ENCODE results near the gene AOC1.

The AOC1 gene

GRCh38 chr7:150849204-150849775 is 3.0 kb upstream of the AOC1 start:
- H3K9me3 Mint-ChIP-seq: no peaks in the 10 kb centered on the region
- no peak overlapping the region for H3K4me3 Mint-ChIP-seq
- ATAC-seq: no peak
- no peaks in the 10 kb centered on the region for H3K4me1 Mint-ChIP-seq
- no peak overlapping the region for H3K27ac Mint-ChIP-seq
- no peaks in the 10 kb centered on the region for H3K36me3 Mint-ChIP-seq
- peaks cover 42% of the 10 kb centered on the region for H3K27me3 Mint-ChIP-seq

GRCh38 chr7:150850273-150850672 is 2.0 kb upstream of the AOC1 start:
- ATAC-seq: no peak
- Mint-ChIP-seq H3K36me3 (no peaks in the 10 kb centered on the region), H3K4me3 (no peak overlapping the region)

GRCh38 chr7:150851492-150852370 is 586 bp upstream of the AOC1 start:
- peaks cover 63% of the 10 kb centered on the region for H3K27me3 Mint-ChIP-seq
- no peaks in the 10 kb centered on the region for H3K4me1 Mint-ChIP-seq
- no peaks in the 10 kb centered on the region for H3K9me3 Mint-ChIP-seq
- ATAC-seq: no peak
- H3K27ac Mint-ChIP-seq: no peak overlapping the region
- no peaks in the 10 kb centered on the region for H3K36me3 Mint-ChIP-seq
- no peak overlapping the region for H3K4me3 Mint-ChIP-seq

More at GRCh38 chr7:150850273-150850672, 2.0 kb upstream of the AOC1 start:
- no peaks in the 10 kb centered on the region for H3K9me3 Mint-ChIP-seq
- peaks cover 48% of the 10 kb centered on the region for H3K27me3 Mint-ChIP-seq
- H3K27ac Mint-ChIP-seq: no peak overlapping the region
- H3K4me1 Mint-ChIP-seq: no peaks in the 10 kb centered on the region

DNA sequence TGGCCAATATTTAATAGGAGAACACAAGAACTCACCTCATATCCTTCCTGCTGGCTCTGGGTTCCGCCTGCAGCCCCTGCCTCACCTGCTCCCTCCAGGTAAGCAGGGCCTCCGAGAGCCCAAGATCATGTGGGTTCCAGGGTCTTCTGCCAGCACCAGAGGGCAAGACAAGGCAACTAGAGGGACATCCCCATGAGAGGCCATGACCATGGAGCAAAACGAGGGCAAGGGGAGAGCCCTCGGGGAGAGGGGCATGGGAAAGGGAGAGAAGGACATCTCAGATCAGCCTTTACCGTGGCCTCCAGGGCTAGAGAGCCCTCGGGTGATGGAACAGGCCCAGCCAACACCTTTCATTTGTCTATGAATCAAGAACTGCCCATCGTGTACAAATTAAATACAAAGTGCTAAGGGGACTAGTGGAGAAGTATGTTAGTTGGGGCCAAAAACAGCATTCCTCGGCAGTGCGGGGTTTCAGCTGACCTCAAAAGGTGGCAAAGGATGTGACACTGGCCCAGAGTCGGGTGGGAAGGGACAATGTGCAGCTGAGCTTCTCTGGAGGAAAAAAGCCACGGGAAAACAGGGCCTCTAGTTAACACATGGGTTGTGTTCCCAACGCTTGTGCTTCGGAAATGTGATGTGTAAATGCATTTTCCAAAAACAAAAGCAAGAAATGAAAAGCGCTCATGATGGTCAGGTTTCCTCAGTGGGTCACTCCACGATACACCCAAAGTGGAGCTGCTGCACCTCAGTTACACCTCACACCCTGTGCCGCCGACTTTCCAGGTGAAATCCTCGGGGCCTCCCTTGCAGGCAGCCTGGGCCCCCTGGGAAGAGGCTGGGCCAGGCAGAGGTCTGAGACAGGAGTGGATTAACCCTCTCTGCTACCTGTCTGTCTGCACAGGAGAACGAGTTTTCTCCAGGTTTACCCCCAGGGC is 2.0 kb downstream of the AOC1 start:
- Mint-ChIP-seq H3K4me1 (no peaks in the 10 kb centered on the region), H3K36me3 (no peaks in the 10 kb centered on the region), H3K9me3 (no peaks in the 10 kb centered on the region), H3K27me3 (peaks cover 78% of the 10 kb centered on the region), H3K27ac (no peak overlapping the region), H3K4me3 (no peak overlapping the region)
- no peak for ATAC-seq

- H3K36me3 Mint-ChIP-seq: no peaks in the 10 kb centered on the region
- no peaks in the 10 kb centered on the region for H3K9me3 Mint-ChIP-seq
- H3K4me1 Mint-ChIP-seq: no peaks in the 10 kb centered on the region
- no peak for ATAC-seq
- no peak overlapping the region for H3K27ac Mint-ChIP-seq
- H3K27me3 Mint-ChIP-seq: peaks cover 71% of the 10 kb centered on the region
- H3K4me3 Mint-ChIP-seq: no peak overlapping the region
Observed at GRCh38 chr7:150855046-150855445, 2.7 kb downstream of the AOC1 start.

GRCh38 chr7:150855476-150856302 is 3.4 kb downstream of the AOC1 start:
- Mint-ChIP-seq H3K27ac (no peak overlapping the region), H3K9me3 (no peaks in the 10 kb centered on the region), H3K4me1 (no peaks in the 10 kb centered on the region), H3K27me3 (peaks cover 70% of the 10 kb centered on the region), H3K4me3 (no peak overlapping the region), H3K36me3 (no peaks in the 10 kb centered on the region)
- no peak for ATAC-seq

GRCh38 chr7:150856303-150857275 is 4.3 kb downstream of the AOC1 start:
- Mint-ChIP-seq H3K27ac (no peak overlapping the region), H3K9me3 (no peaks in the 10 kb centered on the region), H3K36me3 (no peaks in the 10 kb centered on the region), H3K27me3 (peaks cover 61% of the 10 kb centered on the region), H3K4me3 (no peak overlapping the region), H3K4me1 (no peaks in the 10 kb centered on the region)
- ATAC-seq: no peak

DNA sequence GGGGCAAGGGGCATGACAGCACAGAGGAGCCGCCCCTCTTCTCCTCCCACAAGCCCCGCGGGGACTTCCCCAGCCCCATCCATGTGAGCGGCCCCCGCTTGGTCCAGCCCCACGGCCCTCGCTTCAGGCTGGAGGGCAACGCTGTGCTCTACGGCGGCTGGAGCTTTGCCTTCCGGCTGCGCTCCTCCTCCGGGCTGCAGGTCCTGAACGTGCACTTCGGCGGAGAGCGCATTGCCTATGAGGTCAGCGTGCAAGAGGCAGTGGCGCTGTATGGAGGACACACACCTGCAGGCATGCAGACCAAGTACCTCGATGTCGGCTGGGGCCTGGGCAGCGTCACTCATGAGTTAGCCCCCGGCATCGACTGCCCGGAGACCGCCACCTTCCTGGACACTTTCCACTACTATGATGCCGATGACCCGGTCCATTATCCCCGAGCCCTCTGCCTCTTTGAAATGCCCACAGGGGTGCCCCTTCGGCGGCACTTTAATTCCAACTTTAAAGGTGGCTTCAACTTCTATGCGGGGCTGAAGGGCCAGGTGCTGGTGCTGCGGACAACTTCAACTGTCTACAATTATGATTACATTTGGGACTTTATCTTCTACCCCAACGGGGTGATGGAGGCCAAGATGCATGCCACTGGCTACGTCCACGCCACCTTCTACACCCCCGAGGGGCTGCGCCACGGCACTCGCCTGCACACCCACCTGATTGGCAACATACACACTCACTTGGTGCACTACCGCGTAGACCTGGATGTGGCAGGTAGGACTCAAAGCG is 5.1 kb downstream of the AOC1 start:
- Mint-ChIP-seq H3K27ac (no peak overlapping the region), H3K4me3 (no peak overlapping the region)

DNA sequence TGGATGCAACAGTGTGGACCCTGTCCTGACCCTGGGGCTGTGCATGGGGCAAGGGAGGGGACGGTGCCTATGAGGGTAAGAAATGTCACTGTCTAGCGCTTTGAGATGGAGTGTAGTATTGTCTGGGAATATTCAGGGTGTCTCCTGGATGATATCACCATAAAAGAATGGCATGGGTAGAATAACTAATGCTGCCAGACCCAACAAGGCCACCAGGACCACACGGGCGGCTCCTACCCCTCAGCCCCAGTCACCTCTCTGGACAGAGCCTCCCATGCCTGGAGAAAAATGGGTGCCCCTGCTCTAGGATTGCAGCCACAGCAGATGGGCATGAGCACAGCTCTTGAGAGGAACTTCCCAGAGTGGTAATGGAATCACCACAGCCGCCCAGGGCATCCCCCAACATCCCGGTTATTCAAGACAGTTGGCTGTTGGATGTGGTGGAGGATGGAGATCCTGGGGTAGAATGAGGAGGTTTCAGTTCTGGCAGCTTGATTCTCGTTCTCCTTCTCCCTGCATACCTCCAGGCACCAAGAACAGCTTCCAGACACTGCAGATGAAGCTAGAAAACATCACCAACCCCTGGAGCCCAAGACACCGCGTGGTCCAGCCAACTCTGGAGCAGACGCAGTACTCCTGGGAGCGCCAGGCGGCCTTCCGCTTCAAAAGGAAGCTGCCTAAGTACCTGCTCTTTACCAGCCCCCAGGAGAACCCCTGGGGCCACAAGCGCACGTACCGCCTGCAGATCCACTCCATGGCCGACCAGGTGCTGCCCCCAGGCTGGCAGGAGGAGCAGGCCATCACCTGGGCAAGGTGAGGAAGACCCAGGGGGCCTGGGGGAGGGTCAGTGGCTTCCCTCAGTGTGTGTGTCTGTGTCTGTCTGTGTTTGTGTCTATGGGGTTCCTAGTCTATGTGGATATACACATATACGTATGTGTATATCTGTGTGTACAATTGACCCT is 6.2 kb downstream of the AOC1 start:
- H3K9me3 Mint-ChIP-seq: no peaks in the 10 kb centered on the region
- H3K4me3 Mint-ChIP-seq: no peak overlapping the region
- H3K4me1 Mint-ChIP-seq: no peaks in the 10 kb centered on the region
- peaks cover 62% of the 10 kb centered on the region for H3K27me3 Mint-ChIP-seq
- no peak overlapping the region for H3K27ac Mint-ChIP-seq
- ATAC-seq: no peak
- peaks cover 5% of the 10 kb centered on the region for H3K36me3 Mint-ChIP-seq

More for the DNA sequence above, 5.1 kb downstream of the AOC1 start:
- Mint-ChIP-seq H3K4me1 (no peaks in the 10 kb centered on the region), H3K9me3 (no peaks in the 10 kb centered on the region), H3K27me3 (peaks cover 59% of the 10 kb centered on the region), H3K36me3 (peaks cover 5% of the 10 kb centered on the region)
- no peak for ATAC-seq

DNA sequence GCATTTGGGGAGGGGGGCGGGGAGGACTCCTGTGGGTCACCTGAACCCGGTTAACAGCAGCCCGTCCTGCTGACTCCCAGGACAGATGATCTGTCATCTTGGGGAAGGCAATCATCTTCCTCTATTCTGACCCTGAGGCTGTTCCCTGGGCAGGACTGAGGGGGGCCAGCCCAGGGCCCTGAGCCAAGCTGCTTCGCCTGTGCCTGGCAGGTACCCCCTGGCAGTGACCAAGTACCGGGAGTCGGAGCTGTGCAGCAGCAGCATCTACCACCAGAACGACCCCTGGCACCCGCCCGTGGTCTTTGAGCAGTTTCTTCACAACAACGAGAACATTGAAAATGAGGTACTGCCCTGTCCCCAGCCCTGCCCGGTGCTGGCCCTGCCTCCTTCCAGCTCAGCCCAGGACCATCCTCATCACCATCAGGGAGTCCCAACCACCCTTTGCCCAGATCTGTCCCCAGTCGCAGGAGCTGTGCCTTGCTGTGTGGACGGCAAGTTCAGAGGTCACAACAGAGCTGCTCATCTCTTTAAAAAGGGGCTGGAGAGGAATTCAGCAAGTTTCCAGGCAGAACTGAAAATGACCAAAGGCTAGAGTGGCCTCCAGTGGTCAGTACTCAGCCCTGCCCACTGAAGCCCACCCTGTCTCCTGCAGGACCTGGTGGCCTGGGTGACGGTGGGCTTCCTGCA is 8.1 kb downstream of the AOC1 start:
- Mint-ChIP-seq H3K4me1 (no peaks in the 10 kb centered on the region), H3K9me3 (no peaks in the 10 kb centered on the region), H3K4me3 (no peak overlapping the region), H3K36me3 (peaks cover 5% of the 10 kb centered on the region), H3K27me3 (peaks cover 59% of the 10 kb centered on the region), H3K27ac (no peak overlapping the region)
- ATAC-seq: no peak

GRCh38 chr7:150860978-150861295 is 8.6 kb downstream of the AOC1 start:
- Mint-ChIP-seq H3K27me3 (peaks cover 54% of the 10 kb centered on the region), H3K4me1 (no peaks in the 10 kb centered on the region), H3K9me3 (no peaks in the 10 kb centered on the region), H3K27ac (no peak overlapping the region), H3K36me3 (peaks cover 5% of the 10 kb centered on the region), H3K4me3 (no peak overlapping the region)
- ATAC-seq: no peak

DNA sequence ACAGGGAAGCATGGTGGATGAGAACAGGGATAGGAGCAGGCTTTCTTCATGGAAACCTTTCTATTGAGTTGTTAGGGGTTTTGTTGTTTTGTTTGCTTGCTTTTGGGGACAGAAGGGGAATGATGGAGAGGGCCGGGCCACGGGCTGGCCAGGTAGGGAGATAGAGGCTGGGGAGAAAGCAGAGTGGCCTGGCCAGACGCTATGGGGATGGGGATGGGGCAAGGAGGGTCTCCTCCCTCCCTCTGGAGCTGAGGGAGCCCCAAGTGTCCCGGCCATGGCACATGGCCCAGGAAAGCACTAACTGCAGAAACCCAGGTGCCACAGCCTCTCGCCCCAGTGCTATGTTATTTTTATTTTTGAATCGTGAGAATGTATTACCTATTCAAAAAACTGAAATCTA is 10.0 kb downstream of the AOC1 start:
- Mint-ChIP-seq H3K9me3 (no peaks in the 10 kb centered on the region), H3K4me1 (no peaks in the 10 kb centered on the region), H3K36me3 (peaks cover 5% of the 10 kb centered on the region), H3K4me3 (no peak overlapping the region), H3K27me3 (peaks cover 41% of the 10 kb centered on the region), H3K27ac (no peak overlapping the region)
- no peak for ATAC-seq
